Activated naive CD8-positive, alpha-beta T cell treated with anti-CD3 and anti-CD28 coated beads, Interleukin-2, amount 10 ng/mL, durations not matched to agents 7 days and 5 days (primary cell): Measurements from ENCODE around the gene SEC14L1. TPM values are rescaled to one million over a fixed set of nuclear protein-coding genes. Genes with fewer than 3 reads are reported as not detected.

Source experiments
- ATAC-seq: fragments of 150-1000 bp; cut with Tn5 transposase; one replicate; pipeline ENCODE4 v1.10.0; 2021; ENCODE audit warnings: low read depth, moderate library complexity
- POLR2A ChIA-PET: fragments of 350-600 bp; sonication (Branson Sonifier 250); formaldehyde crosslinking; loops from one replicate; lab custom pipeline; 2021; ENCODE audit warnings: antibody characterized with exemption; lab: Charles Lee
- DNase-seq: peaks from one replicate; pipeline ENCODE4 v3.0.0; 2021
- H3K27ac Mint-ChIP-seq: one replicate; pipeline ENCODE4 v1.8.0; 2022; ENCODE audit warnings: mild to moderate bottlenecking, mixed read lengths
- H3K27me3 Mint-ChIP-seq: one replicate; pipeline ENCODE4 v1.8.0; 2022; ENCODE audit warnings: mild to moderate bottlenecking, moderate library complexity, mixed read lengths
- H3K36me3 Mint-ChIP-seq: one replicate; pipeline ENCODE4 v1.8.0; 2021; ENCODE audit warnings: mild to moderate bottlenecking, mixed read lengths
- H3K4me1 Mint-ChIP-seq: one replicate; pipeline ENCODE4 v1.8.0; 2021; ENCODE audit warnings: mixed read lengths
- H3K4me3 Mint-ChIP-seq: one replicate; pipeline ENCODE4 v1.8.0; 2022; ENCODE audit warnings: mild to moderate bottlenecking, moderate library complexity, mixed read lengths
- H3K9me3 Mint-ChIP-seq: one replicate; pipeline ENCODE4 v1.8.0; 2021; ENCODE audit warnings: mixed read lengths
- total RNA-seq, 2 experiments: library from RNA; stranded (reverse); gene quantifications; one replicate each; pipeline ENCODE4 v1.2.3, GENCODE V29; 2021

The SEC14L1 gene
- total RNA-seq, 2 experiments from 2014 or later, result 74.6 to 77.5 TPM

- POLR2A ChIA-PET, result no interaction called here
Measured at GRCh38 chr17:77212081-77212832, 71.5 kb downstream of the SEC14L1 start.

GRCh38 chr17:77212833-77213777 lies 72.3 kb downstream of the SEC14L1 start:
- H3K4me3 Mint-ChIP-seq, result no peak overlapping the region
- H3K27ac Mint-ChIP-seq, result no peak overlapping the region
- H3K36me3 Mint-ChIP-seq, result peaks cover 45% of the 10 kb centered on the region
- H3K27me3 Mint-ChIP-seq, result no peaks in the 10 kb centered on the region
- H3K4me1 Mint-ChIP-seq, result peaks cover 10% of the 10 kb centered on the region
- H3K9me3 Mint-ChIP-seq, result no peaks in the 10 kb centered on the region
- DNase-seq, result no peak
- POLR2A ChIA-PET, result interaction anchor here (0.6 kb wide), 1 partner anchor 22 kb away, joined by 3 read pairs; no protein-coding TSS in a partner anchor
- no peak for ATAC-seq

More at GRCh38 chr17:77212081-77212832, 71.5 kb downstream of the SEC14L1 start:
- Mint-ChIP-seq H3K36me3 (peaks cover 46% of the 10 kb centered on the region), H3K9me3 (no peaks in the 10 kb centered on the region), H3K27ac (peak overlapping the region; percentile 46), H3K27me3 (no peaks in the 10 kb centered on the region), H3K4me3 (no peak overlapping the region), H3K4me1 (peaks cover 10% of the 10 kb centered on the region)
- DNase-seq, result no peak
- ATAC-seq, result no peak

GRCh38 chr17:77213778-77214132 lies 73.0 kb downstream of the SEC14L1 start:
- DNase-seq (no peak), ATAC-seq (no peak)
- H3K9me3 Mint-ChIP-seq, result no peaks in the 10 kb centered on the region
- H3K27me3 Mint-ChIP-seq, result no peaks in the 10 kb centered on the region
- POLR2A ChIA-PET, result interaction anchor here (0.6 kb wide), 1 partner anchor 22 kb away, joined by 3 read pairs; no protein-coding TSS in a partner anchor
- peaks cover 6% of the 10 kb centered on the region for H3K4me1 Mint-ChIP-seq
- no peak overlapping the region for H3K4me3 Mint-ChIP-seq
- no peak overlapping the region for H3K27ac Mint-ChIP-seq
- H3K36me3 Mint-ChIP-seq, result peaks cover 43% of the 10 kb centered on the region

- Mint-ChIP-seq H3K27me3 (no peaks in the 10 kb centered on the region), H3K4me3 (no peak overlapping the region), H3K9me3 (no peaks in the 10 kb centered on the region), H3K4me1 (peaks cover 6% of the 10 kb centered on the region), H3K36me3 (peaks cover 45% of the 10 kb centered on the region), H3K27ac (peak overlapping the region; percentile 48)
- POLR2A ChIA-PET, result no interaction called here
- DNase-seq, result no peak
- no peak for ATAC-seq
Measured at GRCh38 chr17:77214328-77214727, 73.6 kb downstream of the SEC14L1 start.

- DNase-seq, result no peak
- peak; percentile 44 for ATAC-seq
- POLR2A ChIA-PET, result no interaction called here
- peaks cover 6% of the 10 kb centered on the region for H3K4me1 Mint-ChIP-seq
- no peaks in the 10 kb centered on the region for H3K27me3 Mint-ChIP-seq
- no peaks in the 10 kb centered on the region for H3K9me3 Mint-ChIP-seq
- H3K36me3 Mint-ChIP-seq, result peaks cover 43% of the 10 kb centered on the region
- H3K4me3 Mint-ChIP-seq, result no peak overlapping the region
- H3K27ac Mint-ChIP-seq, result no peak overlapping the region
Measured at GRCh38 chr17:77214743-77215142, 74.0 kb downstream of the SEC14L1 start.

GRCh38 chr17:77215281-77215680 lies 74.5 kb downstream of the SEC14L1 start:
- Mint-ChIP-seq H3K27ac (no peak overlapping the region), H3K27me3 (no peaks in the 10 kb centered on the region), H3K4me3 (no peak overlapping the region), H3K4me1 (peaks cover 3% of the 10 kb centered on the region), H3K36me3 (peaks cover 40% of the 10 kb centered on the region), H3K9me3 (no peaks in the 10 kb centered on the region)
- POLR2A ChIA-PET, result no interaction called here
- ATAC-seq (no peak), DNase-seq (no peak)

GRCh38 chr17:77216486-77216885 lies 75.7 kb downstream of the SEC14L1 start:
- POLR2A ChIA-PET, result no interaction called here
- DNase-seq (no peak), ATAC-seq (no peak)
- H3K36me3 Mint-ChIP-seq, result peaks cover 34% of the 10 kb centered on the region
- no peak overlapping the region for H3K27ac Mint-ChIP-seq
- H3K4me3 Mint-ChIP-seq, result no peak overlapping the region
- no peaks in the 10 kb centered on the region for H3K9me3 Mint-ChIP-seq
- no peaks in the 10 kb centered on the region for H3K27me3 Mint-ChIP-seq
- H3K4me1 Mint-ChIP-seq, result peaks cover under 1% of the 10 kb centered on the region

GRCh38 chr17:77217123-77217522 lies 76.4 kb downstream of the SEC14L1 start:
- Mint-ChIP-seq H3K4me1 (no peaks in the 10 kb centered on the region), H3K9me3 (no peaks in the 10 kb centered on the region), H3K27me3 (no peaks in the 10 kb centered on the region), H3K36me3 (peaks cover 33% of the 10 kb centered on the region), H3K4me3 (no peak overlapping the region), H3K27ac (no peak overlapping the region)
- ATAC-seq, result no peak
- no peak for DNase-seq
- POLR2A ChIA-PET, result no interaction called here

- Mint-ChIP-seq H3K4me3 (no peak overlapping the region), H3K27ac (no peak overlapping the region), H3K36me3 (peaks cover 34% of the 10 kb centered on the region), H3K9me3 (no peaks in the 10 kb centered on the region), H3K4me1 (no peaks in the 10 kb centered on the region), H3K27me3 (no peaks in the 10 kb centered on the region)
- no peak for ATAC-seq
- no peak for DNase-seq
- POLR2A ChIA-PET, result no interaction called here
Measured at GRCh38 chr17:77217566-77217965, 76.8 kb downstream of the SEC14L1 start.

GRCh38 chr17:77218902-77219301 lies 78.1 kb downstream of the SEC14L1 start:
- Mint-ChIP-seq H3K27me3 (no peaks in the 10 kb centered on the region), H3K27ac (no peak overlapping the region), H3K36me3 (peaks cover 36% of the 10 kb centered on the region), H3K4me3 (no peak overlapping the region), H3K9me3 (no peaks in the 10 kb centered on the region), H3K4me1 (no peaks in the 10 kb centered on the region)
- ATAC-seq (no peak), DNase-seq (no peak)
- POLR2A ChIA-PET, result no interaction called here

- POLR2A ChIA-PET, result no interaction called here
- ATAC-seq, result no peak
- Mint-ChIP-seq H3K27me3 (peaks cover 1% of the 10 kb centered on the region), H3K4me3 (no peak overlapping the region), H3K27ac (no peak overlapping the region), H3K9me3 (peaks cover 7% of the 10 kb centered on the region), H3K4me1 (no peaks in the 10 kb centered on the region), H3K36me3 (peaks cover 26% of the 10 kb centered on the region)
- DNase-seq, result no peak
Measured at GRCh38 chr17:77222356-77222755, 81.6 kb downstream of the SEC14L1 start.

- Mint-ChIP-seq H3K9me3 (peaks cover 7% of the 10 kb centered on the region), H3K27ac (no peak overlapping the region), H3K27me3 (peaks cover 1% of the 10 kb centered on the region), H3K4me1 (no peaks in the 10 kb centered on the region), H3K4me3 (no peak overlapping the region), H3K36me3 (peaks cover 20% of the 10 kb centered on the region)
- DNase-seq, result no peak
- ATAC-seq, result no peak
- POLR2A ChIA-PET, result no interaction called here
Measured at GRCh38 chr17:77223642-77224420, 83.1 kb downstream of the SEC14L1 start.

GRCh38 chr17:77225265-77225664 lies 84.5 kb downstream of the SEC14L1 start:
- Mint-ChIP-seq H3K36me3 (peaks cover 19% of the 10 kb centered on the region), H3K9me3 (peaks cover 7% of the 10 kb centered on the region), H3K27ac (no peak overlapping the region), H3K27me3 (peaks cover 1% of the 10 kb centered on the region), H3K4me3 (no peak overlapping the region), H3K4me1 (no peaks in the 10 kb centered on the region)
- DNase-seq (no peak), ATAC-seq (no peak)
- POLR2A ChIA-PET, result no interaction called here
